ENCODE results near the gene EEF1AKMT2. TPM values are rescaled to one million over a fixed set of nuclear protein-coding genes. Genes with fewer than 3 reads are reported as not detected.

The EEF1AKMT2 gene
- total and polyA plus RNA-seq, 8 donors: 7.6 to 47.9 (median 12.9) TPM

DNA sequence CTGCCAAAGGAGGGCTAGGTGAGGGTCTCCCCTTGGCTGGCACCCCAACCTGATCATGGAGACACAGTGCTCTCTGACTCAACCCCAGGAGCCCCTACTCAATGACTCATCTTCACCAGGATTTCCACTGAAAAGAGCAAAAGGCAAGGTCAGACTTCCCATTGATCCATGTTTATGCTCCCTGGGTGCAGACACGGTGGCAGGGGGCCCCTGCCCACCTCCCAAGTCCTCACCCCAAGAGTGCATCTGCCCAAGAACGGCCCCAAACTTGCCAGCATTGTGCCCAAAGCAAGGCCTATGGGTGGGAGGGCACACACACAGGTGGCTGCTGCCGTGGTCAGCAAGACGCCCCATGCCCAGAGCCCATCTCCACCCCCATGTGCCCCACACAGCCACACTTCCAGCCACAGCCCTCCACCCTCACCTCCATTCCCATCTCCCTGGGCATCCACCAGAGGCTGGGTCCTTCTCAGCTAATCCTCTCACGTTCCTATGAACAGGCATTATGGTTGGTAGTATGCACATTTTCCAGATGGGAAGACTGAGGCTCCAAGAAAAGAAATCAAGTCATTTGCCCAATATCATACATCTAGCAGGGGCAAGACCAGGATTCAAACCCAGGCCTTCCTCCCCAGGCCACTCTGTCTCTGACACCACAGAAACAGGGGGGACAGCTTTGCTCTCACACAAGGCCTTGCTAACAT lies 78.8 kb downstream of the EEF1AKMT2 start:
- H3K36me3 ChIP-seq: no peaks in the 10 kb centered on the region
- H3K4me3 ChIP-seq: no peak overlapping the region
- no peak for DNase-seq
- no peaks in the 10 kb centered on the region for H3K9me3 ChIP-seq
- no peak for TF ChIP-seq POLR2AphosphoS5 (IDR thresholded peaks at IDR 0.05)
- TF ChIP-seq, protein P1, sequence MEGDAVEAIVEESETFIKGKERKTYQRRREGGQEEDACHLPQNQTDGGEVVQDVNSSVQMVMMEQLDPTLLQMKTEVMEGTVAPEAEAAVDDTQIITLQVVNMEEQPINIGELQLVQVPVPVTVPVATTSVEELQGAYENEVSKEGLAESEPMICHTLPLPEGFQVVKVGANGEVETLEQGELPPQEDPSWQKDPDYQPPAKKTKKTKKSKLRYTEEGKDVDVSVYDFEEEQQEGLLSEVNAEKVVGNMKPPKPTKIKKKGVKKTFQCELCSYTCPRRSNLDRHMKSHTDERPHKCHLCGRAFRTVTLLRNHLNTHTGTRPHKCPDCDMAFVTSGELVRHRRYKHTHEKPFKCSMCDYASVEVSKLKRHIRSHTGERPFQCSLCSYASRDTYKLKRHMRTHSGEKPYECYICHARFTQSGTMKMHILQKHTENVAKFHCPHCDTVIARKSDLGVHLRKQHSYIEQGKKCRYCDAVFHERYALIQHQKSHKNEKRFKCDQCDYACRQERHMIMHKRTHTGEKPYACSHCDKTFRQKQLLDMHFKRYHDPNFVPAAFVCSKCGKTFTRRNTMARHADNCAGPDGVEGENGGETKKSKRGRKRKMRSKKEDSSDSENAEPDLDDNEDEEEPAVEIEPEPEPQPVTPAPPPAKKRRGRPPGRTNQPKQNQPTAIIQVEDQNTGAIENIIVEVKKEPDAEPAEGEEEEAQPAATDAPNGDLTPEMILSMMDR (IDR thresholded peaks at IDR 0.05): no peak
- no peak for TF ChIP-seq POLR2A (IDR thresholded peaks at IDR 0.05)
- no peaks in the 10 kb centered on the region for H3K27me3 ChIP-seq
- no peak overlapping the region for H3K27ac ChIP-seq
- WGBS, 5 donors: 85 to 92% (median 89%) methylated on average over 4 to 5 of the region's 5 CpGs
- intact Hi-C loops (cut with DNase I; ENCODE audit: low total_unique reads): no loop called here
- H3K4me1 ChIP-seq: peaks cover 30 to 88% (median 68%) of the 10 kb centered on the region in 4 donors

DNA sequence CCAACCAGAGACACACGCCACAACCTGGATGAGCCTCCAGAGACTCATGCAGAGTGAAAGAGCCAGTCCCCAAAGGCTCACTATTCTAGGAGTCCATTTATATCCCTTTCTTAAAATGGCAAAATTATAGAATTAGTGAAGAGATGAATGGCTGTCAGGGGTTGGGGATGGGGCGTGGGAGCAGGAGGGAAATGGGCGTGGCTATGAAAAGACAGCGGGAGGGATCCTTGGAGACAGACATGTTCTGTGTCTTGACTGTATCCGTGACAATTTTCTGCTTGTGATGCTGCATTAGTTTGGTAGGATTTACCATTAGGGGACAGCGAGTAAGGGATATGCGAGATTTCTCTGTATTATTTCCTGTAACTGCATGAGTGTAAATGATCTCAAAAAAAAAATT lies 80.5 kb downstream of the EEF1AKMT2 start:
- Histone ChIP-seq H3K36me3 (peaks cover under 1 to 5% (median 3%) of the 10 kb centered on the region in 4 donors), H3K4me3 (no peak overlapping the region), H3K27me3 (no peaks in the 10 kb centered on the region), H3K9me3 (no peaks in the 10 kb centered on the region), H3K4me1 (peaks cover 45 to 88% (median 70%) of the 10 kb centered on the region in 4 donors), H3K27ac (peak overlapping the region in 2 of 5 donors; percentile 64 to 83)
- intact Hi-C loops (cut with DNase I; ENCODE audit: low total_unique reads): no loop called here
- WGBS, 5 donors: 78 to 88% (median 80%) methylated on average over 7 of the region's 7 CpGs
- TF ChIP-seq POLR2A (IDR thresholded peaks at IDR 0.05): no peak
- no peak for TF ChIP-seq POLR2AphosphoS5 (IDR thresholded peaks at IDR 0.05)
- TF ChIP-seq, protein P1 (IDR thresholded peaks at IDR 0.05): no peak
- no peak for TF ChIP-seq EP300 (IDR thresholded peaks at IDR 0.05)
- peak in 1 of 2 donors; percentile 40 for DNase-seq

DNA sequence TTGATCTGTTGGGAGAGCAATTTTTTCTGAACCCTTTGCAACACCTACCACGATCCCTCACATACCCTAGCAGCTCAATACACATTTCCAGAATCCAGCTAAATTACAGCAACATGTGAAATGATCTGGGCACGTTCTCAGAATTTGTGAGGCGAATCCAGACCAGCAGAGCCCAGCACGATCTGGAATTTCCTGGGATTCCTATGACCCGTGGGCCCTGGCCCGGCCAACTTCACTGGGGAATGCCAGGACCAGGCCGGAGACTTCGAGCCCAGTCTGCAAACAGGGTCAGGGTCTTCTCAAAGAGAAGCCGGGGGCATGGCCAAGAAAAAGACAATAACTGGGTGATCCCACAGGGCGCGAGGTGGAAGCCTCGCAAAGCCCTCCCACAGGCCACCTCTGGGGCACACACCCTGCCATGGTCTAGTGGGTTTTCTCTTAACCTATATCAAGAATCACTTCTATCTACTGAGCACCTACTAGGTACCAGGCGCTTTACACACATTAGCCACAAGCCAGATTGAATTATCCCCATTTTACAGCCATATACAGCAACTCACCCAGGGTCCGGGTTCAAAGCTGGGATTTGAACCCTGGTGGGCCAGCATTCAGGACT lies 81.3 kb downstream of the EEF1AKMT2 start:
- H3K36me3 ChIP-seq: peaks cover 9 to 13% (median 11%) of the 10 kb centered on the region in 4 donors
- H3K4me3 ChIP-seq: no peak overlapping the region
- WGBS, 5 donors: 77 to 81% (median 81%) methylated on average over 14 of the region's 14 CpGs
- H3K9me3 ChIP-seq: no peaks in the 10 kb centered on the region
- TF ChIP-seq POLR2AphosphoS5 (IDR thresholded peaks at IDR 0.05) (no peak), POLR2A (IDR thresholded peaks at IDR 0.05) (no peak), EP300 (IDR thresholded peaks at IDR 0.05) (no peak)
- TF ChIP-seq, protein P1 (IDR thresholded peaks at IDR 0.05): no peak
- intact Hi-C loops (cut with DNase I; ENCODE audit: low total_unique reads): no loop called here
- H3K4me1 ChIP-seq: peaks cover 45 to 88% (median 70%) of the 10 kb centered on the region in 4 donors
- H3K27ac ChIP-seq: peak overlapping the region; percentile 36 to 83 (median 56)
- DNase-seq: no peak
- H3K27me3 ChIP-seq: no peaks in the 10 kb centered on the region

- intact Hi-C loops (cut with DNase I; ENCODE audit: low total_unique reads): no loop called here
- peaks cover 45 to 88% (median 72%) of the 10 kb centered on the region in 4 donors for H3K4me1 ChIP-seq
- DNase-seq: peak; percentile 76 to 81
- no peak overlapping the region for H3K4me3 ChIP-seq
- H3K9me3 ChIP-seq: no peaks in the 10 kb centered on the region
- peak overlapping the region; percentile 36 to 83 (median 56) for H3K27ac ChIP-seq
- no peaks in the 10 kb centered on the region for H3K27me3 ChIP-seq
- TF ChIP-seq POLR2AphosphoS5 (IDR thresholded peaks at IDR 0.05) (peak in 1 of 3 donors; percentile 57), POLR2A (IDR thresholded peaks at IDR 0.05) (no peak), EP300 (IDR thresholded peaks at IDR 0.05) (no peak)
- TF ChIP-seq, protein P1 (IDR thresholded peaks at IDR 0.05): no peak
- H3K36me3 ChIP-seq: peaks cover 10 to 18% (median 16%) of the 10 kb centered on the region in 4 donors
- WGBS, 5 donors: 29 to 63% (median 44%) methylated on average over 10 of the region's 10 CpGs
Observed at GRCh38 chr10:124709861-124710260, 81.8 kb downstream of the EEF1AKMT2 start.
